ENCODE measurements around the gene JAM3.

JAM3 gene

GRCh38 chr11:134116210-134116609, 47.3 kb downstream of the JAM3 start:
- DNase-seq, result no peak

GRCh38 chr11:134118006-134118405, 49.1 kb downstream of the JAM3 start:
- no peak for DNase-seq

- DNase-seq, result no peak
Observed at GRCh38 chr11:134119094-134119493, 50.2 kb downstream of the JAM3 start.

- no peak for DNase-seq
Observed at GRCh38 chr11:134120143-134120850, 51.4 kb downstream of the JAM3 start.

GRCh38 chr11:134120921-134121526, 52.2 kb downstream of the JAM3 start:
- DNase-seq, result no peak

GRCh38 chr11:134124660-134125451, 56.0 kb downstream of the JAM3 start:
- DNase-seq, result no peak

- no peak for DNase-seq
Observed at GRCh38 chr11:134125507-134125906, 56.6 kb downstream of the JAM3 start.

- no peak for DNase-seq
Observed at GRCh38 chr11:134126217-134126822, 57.4 kb downstream of the JAM3 start.

GRCh38 chr11:134131628-134132244, 62.9 kb downstream of the JAM3 start:
- DNase-seq, result no peak

- no peak for DNase-seq
Observed at GRCh38 chr11:134132808-134133207, 63.9 kb downstream of the JAM3 start.

- DNase-seq, result no peak
Observed at GRCh38 chr11:134134167-134134566, 65.3 kb downstream of the JAM3 start.

- DNase-seq, result no peak
Observed at GRCh38 chr11:134138376-134138775, 69.5 kb downstream of the JAM3 start.

GRCh38 chr11:134139303-134139872, 70.5 kb downstream of the JAM3 start:
- no peak for DNase-seq

GRCh38 chr11:134139873-134140331, 71.0 kb downstream of the JAM3 start:
- no peak for DNase-seq

- DNase-seq, result no peak
Observed at GRCh38 chr11:134140961-134141490, 72.2 kb downstream of the JAM3 start.

- no peak for DNase-seq
Observed at GRCh38 chr11:134142536-134142935, 73.7 kb downstream of the JAM3 start.

- DNase-seq, result no peak
Observed at GRCh38 chr11:134143801-134144200, 74.9 kb downstream of the JAM3 start.

GRCh38 chr11:134144744-134145143, 75.9 kb downstream of the JAM3 start:
- no peak for DNase-seq

- DNase-seq, result no peak
Observed at GRCh38 chr11:134145715-134146114, 76.8 kb downstream of the JAM3 start.

- no peak for DNase-seq
Observed at GRCh38 chr11:134146598-134146997, 77.7 kb downstream of the JAM3 start.

GRCh38 chr11:134149371-134149770, 80.5 kb downstream of the JAM3 start:
- no peak for DNase-seq

- no peak for DNase-seq
Observed at GRCh38 chr11:134150195-134150903, 81.5 kb downstream of the JAM3 start.
